NCI-H2196 treated with DMSO at 0.1 percent for 48 hours (cell line): ENCODE results near the gene CAMSAP2.
"Not testable (repeated sequence)": the region's sequence is repeated elsewhere in the genome, so short reads cannot be mapped to it uniquely, and the experiment has no call there.

Source experiments
- DNase-seq: peaks from one replicate; lab custom pipeline; 2025; ENCODE audit not compliant: unreplicated experiment; lab: John Stamatoyannopoulos, UW

Gene CAMSAP2

DNA sequence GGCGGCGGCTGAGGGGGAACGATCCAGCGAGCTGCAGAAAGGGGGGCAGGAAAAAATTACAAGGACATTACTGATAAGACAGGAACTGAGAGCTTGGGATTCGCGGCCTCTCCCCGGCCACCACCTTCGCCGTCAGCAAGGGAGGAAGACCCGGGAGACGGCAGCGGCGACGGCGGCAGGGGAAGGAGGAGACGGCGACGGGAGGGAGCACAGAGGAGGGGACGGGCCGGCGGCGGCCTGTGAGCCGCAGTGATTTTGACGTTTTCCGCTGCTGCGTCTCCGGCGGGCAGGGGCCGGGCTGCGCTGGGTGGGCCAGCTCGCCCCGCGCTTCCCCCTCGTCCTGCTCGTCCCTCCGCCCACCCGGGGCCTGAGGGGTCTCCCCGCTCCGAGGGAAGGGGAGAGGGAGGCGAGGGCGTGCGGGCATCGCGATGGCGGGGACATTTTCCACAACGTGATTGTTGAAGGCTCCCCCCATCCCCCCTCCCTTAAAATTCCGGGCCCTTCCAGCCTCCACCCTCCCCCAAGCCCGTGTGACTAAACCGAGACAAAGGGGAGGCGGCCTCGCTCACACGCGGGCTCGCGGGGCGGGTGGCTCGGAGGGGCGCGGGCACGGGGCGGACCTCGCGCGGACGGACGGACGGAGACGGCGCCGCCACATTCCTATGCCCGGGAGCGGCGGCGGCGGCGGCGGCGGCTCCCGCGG, 407 bp downstream of the CAMSAP2 start:
- DNase-seq = peak; percentile 66

DNA sequence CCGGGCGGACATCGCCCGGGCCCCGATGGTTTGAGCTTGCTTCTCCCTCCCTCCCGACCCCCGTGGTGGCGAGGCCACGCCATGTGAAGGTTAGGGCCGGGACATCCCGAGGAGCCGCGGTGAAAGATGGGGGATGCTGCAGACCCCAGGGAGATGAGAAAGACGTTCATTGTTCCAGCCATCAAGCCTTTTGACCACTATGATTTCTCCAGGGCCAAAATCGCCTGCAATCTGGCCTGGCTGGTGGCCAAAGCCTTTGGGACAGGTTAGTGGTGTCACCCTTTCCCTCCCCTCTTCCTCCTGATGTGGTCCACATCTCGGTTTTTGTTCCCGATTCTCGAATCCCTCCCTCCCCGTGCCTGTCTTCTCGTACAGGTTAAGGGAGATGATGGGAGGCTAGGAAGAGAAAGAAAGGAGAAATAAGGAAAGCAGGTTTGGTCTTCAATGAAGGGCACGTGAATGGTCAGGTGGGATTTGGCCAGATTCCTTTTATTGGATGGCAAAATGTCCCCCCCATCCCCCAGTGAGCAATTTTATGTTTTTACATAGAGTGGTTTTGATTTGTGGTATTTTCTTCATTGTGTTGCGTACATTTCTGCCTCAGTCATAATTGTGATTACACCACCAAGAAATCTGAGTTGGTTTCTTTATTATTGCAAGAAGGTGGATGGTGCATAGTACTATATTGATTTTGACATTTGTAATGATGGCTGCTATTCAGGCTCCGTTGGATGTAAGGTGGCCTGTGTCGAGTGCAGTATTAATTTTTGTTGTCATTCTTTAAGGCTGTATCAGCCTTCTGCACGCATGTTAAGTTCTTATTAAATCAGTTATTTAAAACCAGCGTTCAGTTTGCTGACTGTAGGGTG, 1.2 kb downstream of the CAMSAP2 start:
- no peak for DNase-seq

DNA sequence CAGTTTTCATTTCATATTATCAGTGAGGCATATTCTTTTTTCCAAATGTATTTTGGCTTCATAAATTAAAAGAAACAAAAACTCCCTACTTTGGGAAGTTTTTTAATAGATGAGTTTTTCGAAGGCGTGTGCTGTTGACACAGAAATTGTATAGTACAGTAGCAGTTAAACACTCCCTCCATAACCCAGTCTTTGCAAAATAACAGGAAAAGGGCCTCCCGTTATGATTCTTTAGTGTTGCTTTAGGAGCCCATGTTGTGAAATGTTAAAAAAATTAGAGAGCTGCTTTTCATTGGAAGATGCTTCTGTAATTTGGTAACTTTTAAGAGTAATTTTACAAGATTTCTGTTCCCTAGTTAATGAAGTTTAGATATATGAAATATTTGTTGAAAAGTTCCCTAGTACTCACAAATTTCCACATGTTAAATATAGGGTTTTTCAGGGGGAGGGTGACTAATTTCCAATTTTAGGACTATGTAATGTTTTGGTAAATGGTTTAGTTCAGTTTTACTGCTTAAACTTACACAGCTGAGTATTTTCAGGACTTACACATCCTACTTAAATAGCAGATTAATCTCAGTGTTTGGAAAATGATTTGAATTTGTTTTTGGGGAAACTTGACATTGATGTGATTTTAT, 2.0 kb downstream of the CAMSAP2 start:
- DNase-seq = no peak

DNA sequence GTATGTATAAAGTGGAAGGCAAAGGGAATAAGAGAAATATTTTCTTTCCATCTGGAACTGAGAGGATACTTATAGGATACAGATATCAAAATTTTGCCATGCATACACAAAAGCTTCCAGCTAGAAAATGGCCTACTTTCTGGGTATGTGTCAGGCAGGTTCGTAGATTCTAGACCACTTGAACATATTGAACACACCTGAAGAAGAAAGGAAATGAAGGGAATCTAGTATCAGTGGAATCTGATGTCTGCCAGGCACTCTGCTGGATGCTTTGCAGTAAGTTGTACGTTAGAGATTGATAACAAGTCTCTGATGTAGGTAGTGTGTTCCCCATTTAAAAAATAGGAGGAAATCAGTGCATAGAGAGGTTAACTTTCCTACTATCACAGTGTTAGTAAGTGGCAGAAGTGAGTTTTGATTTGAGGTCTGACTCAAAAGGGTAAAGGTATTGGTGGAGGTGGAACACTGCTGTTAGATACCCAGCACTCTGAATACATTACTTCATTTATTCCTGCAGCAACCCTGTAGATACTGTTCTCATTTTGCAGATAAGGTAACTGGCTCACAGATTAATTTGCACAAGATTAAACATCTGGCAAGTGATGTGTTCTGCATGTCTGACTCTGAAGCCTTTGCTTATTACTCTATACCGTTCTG, 3.0 kb downstream of the CAMSAP2 start:
- no peak for DNase-seq

DNA sequence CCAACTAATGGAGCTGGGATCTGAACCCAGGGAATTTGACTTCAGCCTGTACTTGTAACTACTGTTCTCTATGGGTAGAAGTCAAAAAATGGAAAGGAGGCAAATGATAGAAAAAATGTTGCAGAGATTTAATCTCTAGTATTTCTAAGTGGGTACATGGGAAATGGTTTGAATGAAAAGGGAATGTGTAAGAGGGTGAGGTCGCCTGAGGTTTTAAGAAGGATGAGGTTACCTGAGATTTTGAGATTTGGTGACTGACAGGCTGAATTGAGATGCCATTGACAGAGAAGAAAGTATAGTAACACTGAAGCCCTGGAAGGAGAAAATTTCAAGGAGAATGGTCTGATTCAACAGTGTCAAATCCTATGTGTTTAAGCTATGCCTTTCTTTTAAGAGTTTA, 5.5 kb downstream of the CAMSAP2 start:
- no peak for DNase-seq

DNA sequence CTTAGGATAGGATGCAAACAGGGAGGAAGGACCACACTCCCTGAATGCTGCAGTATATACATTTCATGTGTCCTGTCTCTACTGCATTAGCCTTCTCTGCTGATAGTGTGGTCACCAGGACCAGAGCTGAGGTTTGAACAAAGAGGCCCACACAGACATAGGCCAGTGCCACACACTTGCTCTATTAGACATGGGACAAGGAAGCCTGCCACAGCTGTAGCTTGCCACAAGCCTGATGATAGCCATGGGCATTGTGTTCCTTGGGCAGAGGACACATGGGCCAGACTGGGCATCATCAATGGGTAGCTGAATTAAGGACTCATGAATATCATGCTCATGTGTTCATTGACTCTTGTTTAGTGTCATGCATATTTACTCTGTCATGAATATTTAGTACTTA, 10.4 kb downstream of the CAMSAP2 start:
- no peak for DNase-seq

DNA sequence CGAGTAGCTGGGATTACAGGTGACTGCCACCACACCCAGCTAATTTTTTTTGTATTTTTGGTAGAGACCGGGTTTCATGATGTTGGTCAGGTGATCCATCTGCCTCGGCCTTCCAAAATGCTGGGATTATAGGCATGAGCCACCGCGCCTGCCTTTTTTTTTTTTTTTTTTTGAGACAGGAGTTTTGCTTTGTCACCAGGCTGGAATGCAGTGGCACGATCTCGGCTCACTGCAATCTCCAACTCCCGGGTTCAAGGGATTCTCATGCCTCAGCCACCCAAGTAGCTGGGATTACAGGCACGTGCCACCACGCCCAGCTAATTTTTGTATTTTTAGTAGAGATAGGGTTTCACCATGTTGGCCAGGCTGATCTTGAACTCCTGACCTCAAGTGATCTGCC, 12.1 kb downstream of the CAMSAP2 start:
- DNase-seq = not testable (repeated sequence)

DNA sequence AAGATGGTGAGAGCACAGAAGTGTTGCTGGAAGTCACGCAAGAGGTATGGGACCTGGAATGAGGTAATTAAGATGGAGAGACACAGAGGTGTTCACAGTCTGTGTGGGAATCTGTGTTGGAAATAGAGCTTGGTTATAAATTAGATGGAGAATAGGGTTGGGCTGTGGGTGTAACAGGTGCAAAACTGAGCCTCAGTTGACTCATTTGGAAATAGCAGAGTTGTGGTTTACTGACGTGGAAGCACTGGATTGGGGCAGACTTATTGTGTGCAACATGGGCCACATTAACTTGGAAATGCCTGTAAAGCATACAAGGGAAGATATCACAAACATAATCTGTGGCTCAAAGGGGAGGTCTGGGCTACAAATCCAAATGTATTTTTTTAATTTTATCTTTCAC, 13.0 kb downstream of the CAMSAP2 start:
- DNase-seq = no peak

DNA sequence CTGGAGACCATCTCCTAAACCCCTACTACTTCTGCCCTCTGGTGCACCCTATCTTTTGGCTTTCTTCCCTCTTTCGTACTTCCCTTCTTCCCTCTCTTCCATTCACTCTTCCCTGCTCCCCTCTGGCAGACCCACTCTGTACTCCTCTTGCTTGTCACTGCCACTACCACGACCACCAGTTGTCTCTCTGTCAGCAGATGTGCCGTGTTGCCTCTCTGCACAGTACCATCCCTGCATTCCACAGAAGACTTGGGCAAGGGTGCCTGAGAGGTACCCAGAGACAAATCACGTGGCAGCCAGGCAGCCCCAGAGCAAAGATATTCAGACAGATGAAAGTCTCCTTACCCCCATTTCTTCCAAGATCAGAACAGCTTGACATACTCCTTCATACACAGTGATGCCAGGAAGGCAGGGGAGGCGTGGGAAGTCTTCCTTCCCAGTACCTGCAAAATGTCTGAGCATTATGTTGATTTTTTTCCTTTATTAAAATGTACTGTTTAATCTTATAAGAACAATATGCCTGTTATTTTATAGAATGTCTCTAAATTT, 15.0 kb downstream of the CAMSAP2 start:
- no peak for DNase-seq

DNA sequence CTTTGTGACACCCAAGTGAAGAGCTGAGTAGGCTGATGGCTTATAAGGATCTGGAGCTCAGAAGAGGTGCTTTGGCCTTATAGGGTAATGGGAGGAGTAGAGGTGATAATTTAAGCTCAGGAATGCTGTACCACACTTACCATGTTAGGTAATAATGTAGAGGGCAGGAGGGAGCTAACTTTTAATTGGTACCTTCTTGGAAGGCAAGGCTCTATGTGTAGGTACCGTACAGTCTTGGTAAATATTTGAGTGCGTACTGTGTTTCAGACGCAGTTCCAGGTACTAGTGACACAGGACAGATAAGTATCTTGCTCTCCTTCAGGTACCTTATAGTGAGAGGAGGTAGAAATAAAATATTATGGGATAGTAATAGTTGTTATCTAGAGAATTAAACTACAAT, 16.8 kb downstream of the CAMSAP2 start:
- DNase-seq = no peak

DNA sequence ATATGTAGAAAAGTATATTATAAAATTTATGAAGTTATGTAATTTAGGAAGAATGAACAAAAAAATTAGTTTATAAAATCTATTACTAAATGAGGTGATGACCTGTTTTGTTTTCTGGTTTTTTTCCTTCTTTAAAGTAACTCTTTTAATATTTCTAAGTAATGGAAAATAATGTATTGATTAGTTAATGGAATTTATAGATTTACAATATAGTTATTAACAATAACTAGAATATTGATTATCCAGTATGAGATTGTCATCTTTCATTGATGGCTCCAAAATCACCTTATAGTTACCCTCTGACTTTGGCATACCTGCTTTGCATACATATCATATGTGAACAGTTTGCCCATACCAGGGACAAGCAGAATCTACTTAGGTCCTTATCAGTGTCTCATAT, 23.4 kb downstream of the CAMSAP2 start:
- no peak for DNase-seq

DNA sequence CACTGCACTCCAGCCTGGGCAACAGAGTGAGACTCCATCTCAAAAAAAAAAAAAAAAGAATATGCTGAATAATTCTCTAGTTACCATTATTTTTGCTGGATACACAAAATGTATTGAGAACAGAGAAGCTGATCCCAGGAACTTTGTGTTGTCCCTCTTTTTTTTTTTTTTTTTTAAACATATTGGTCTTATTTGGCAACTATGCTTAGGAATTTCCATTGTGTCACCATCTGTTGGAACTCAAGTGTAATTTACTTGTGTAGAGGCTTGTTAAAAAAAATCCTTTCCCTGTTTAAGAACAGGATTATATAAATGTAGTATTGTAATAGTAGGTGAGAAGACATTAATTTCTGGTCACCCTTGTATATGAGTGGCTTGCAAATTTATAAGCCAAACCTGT, 28.6 kb downstream of the CAMSAP2 start:
- DNase-seq = no peak

DNA sequence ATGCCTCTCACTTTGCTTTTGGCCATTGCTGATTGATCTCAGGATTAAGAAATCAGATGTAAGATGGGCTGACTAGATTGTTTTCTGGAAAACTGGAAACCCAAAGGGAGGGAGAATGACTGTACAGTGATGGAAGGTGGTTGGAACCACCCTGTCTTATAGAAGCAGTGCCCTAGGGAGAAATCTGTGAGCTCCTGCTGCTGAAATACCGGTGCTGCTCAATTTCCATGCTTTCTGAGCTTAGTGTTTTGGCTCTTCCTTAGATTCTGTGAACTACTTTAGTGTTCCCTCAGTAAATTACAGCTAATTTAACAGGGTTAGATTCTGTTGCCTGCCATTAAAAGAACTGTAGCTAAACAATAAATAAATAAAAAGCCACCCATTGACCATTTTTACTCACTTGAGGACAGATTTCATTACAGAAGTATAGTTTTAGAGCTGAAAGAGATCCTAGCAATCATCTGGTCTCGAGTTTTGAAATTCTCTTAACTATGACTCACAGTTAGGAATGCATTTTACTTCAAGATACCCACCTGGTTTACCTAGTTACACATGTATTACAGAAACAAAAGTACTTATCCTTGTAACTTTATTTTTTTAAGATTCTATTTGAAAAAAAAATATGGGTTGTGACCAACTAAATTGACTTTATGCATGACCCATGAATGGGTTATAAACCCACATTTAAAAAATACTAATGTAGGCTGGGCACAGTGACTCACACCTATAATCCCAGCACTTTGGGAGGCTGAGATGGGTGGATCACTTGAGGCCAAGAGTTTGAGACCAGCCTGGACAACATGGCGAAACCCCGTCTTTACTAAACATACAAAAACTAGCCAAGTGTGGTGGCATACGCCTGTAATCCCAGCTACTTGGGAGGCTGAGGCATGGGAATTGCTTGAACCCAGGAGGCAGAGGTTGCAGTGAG, 33.2 kb downstream of the CAMSAP2 start:
- DNase-seq = no peak

DNA sequence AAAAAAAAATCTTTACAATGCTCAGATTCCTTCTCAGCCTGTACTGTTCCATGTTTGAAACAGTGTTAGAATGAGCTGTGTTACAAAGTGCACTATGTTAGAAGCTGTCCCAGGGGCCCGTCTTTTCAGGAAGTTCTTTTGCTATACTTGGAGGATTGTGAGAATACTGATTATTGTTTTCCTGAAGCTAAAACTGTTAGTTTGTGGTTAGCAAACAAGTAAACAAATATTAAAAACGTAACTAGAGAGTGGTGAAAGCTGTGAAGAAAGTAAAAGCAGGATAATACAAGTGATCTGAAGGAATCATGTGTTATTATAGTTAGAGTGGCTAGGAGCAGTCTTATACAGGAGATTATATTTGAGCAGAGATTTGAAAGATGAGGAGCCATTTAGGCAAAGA, 35.6 kb downstream of the CAMSAP2 start:
- DNase-seq = no peak

DNA sequence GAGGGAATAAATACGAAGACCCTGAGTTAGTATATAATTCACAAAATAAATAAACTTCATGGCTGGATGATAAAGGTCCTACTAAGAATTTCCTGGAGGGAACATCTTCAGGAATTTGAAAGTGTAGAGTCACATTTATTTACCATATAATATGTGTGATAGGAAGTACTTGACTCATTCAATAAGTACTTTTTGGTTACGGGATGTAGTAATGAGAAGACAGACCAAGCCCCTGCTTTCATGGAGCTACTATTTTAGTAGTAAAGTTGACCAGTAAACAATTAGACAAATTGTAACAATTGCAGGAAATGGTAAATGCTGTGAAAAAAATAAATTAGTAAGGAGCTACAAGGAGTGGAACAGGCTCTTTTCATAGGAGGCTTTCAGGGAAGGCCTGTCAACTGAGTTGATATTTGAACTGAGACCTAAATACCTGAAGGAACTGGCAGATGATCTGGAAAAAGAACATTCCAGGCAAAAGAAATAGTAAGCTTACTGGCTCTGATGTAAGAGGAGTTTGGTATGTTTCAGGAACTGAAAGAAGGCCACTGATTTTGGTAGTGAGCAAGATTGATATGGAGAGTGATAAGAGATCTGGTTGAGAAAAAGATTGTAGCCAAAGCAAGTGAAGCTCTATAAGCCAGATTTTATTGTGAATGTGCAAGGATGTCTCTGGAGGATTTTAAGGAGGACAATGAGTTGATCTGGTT, 36.2 kb downstream of the CAMSAP2 start:
- no peak for DNase-seq

DNA sequence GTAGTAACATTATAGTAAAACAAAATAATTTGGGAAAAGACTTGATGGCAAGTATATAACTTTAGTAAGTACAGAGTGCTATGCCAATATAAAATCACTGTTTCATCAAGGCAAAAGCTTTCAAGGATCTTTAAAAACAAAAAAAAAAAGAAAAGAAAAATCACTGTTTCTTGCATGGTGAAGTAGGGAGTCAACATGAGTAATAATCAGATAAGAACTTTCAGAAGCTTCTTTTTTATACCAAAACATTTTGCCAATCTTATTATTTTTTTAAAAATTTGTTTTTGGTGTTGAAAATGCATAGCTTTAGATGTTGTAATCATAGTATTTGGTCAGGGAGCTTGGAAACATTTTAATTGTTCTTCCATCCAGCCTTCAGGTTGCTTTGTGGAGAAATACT, 37.2 kb downstream of the CAMSAP2 start:
- DNase-seq = no peak

DNA sequence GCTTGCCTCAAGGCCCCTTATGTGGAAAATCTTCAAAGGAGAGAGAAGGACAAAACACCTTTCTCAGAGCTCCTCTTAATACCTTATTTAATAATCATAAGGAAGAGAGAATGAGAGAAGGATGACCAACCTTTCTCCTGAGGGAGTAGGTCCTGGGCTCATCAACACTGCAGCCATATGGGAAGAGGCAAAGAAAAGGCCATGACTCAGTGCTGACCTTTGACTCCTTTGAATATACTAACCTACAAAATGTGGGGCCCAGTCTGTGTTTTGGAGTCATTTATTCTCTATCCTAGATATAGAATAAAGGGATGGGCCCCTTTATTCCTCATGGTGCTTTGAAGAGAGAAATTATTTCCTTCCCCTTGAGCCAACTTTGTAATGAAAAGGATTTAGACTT, 38.3 kb downstream of the CAMSAP2 start:
- no peak for DNase-seq

DNA sequence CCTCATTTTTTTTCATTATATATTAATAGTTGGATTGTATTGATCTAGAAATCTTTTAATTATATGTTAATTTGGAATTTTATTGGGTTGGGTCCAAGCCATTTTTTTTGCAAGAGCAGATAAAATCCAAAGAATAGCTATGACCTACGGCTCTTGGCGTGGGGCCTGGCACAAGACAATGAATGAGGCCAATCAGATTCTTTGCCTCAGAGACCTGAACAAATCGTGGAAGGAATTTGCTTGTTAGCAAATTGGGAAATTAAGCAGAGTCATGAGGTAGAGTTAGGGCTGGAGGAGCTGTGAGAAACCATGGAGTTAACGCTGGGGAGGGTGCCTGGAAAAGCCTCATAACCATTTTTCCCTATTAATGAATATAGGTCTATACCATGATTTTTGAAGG, 40.1 kb downstream of the CAMSAP2 start:
- DNase-seq = no peak

DNA sequence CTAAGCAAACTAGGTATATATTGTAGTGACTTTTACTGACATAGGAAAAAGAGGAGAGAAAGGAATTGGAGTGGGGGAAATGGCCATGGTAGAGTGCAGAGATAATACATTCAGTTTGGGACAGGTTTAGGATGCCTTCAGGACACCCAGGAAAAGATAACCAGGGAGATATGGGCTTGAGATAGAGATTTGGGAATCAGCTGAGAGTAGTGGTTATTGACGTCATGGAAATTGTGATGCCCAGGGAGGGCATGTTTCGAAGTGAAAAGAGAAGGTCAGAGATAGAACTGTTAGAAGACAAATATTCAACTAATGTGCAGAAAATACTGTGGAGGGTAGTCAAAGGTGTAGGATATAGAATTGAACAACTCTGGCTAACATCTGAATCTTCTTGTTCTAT, 40.6 kb downstream of the CAMSAP2 start:
- DNase-seq = no peak
